H1 (cell line): ENCODE data around the gene OSBPL3. TPM values are rescaled to one million over a fixed set of nuclear protein-coding genes. Genes with fewer than 3 reads are reported as not detected.
A peak's percentile ranks its signal among the peaks of the same experiment; 100 is the strongest.

ENCODE experiments used
- CTCF ChIA-PET: fragments of 300-600 bp; sonication (Branson Sonifier 250); formaldehyde crosslinking; loops from one replicate; lab custom pipeline; 2021; ENCODE audit not compliant: partially characterized antibody; lab: Charles Lee
- POLR2A ChIA-PET: fragments of 300-600 bp; sonication (Branson Sonifier 250); formaldehyde crosslinking; loops from one replicate; lab custom pipeline; 2021; ENCODE audit warnings: inconsistent platforms; ENCODE audit not compliant: partially characterized antibody; lab: Charles Lee
- DNase-seq, 2 experiments: peaks; one replicate each; pipeline versions ENCODE4 v3.0.0 to v3.0.0-alpha.2; 2010 to 2022; ENCODE audit warnings: low spot score in 2 of 2, low read depth in 1 of 2, mixed read lengths in 1 of 2
- FAIRE-seq: peaks from 2 replicates; lab custom pipeline; 2011; peaks lifted over from hg19 to GRCh38; lab: Jason Lieb, UNC
- H2AFZ ChIP-seq: 2 replicates; pipeline ENCODE4 v1.8.1; 2012; ENCODE audit warnings: low read length, inconsistent platforms
- H2AK5ac ChIP-seq: 2 replicates; pipeline ENCODE4 v1.6.1; 2013; ENCODE audit warnings: low read depth, low read length
- H2BK120ac ChIP-seq: replicated peaks from 2 replicates; pipeline ENCODE3; 2013; ENCODE audit warnings: low read depth, low read length, inconsistent platforms
- H2BK12ac ChIP-seq: 2 replicates; pipeline ENCODE4 v1.6.1; 2013; ENCODE audit warnings: low read depth, low read length
- H2BK15ac ChIP-seq: 2 replicates; pipeline ENCODE4 v1.6.1; 2013; ENCODE audit warnings: low read length
- H2BK20ac ChIP-seq: 2 replicates; pipeline ENCODE4 v1.6.1; 2013; ENCODE audit warnings: low read length
- H2BK5ac ChIP-seq: 2 replicates; pipeline ENCODE4 v1.6.1; 2013; ENCODE audit warnings: low read depth, low read length
- H3K14ac ChIP-seq: 2 replicates; pipeline ENCODE4 v1.6.1; 2013; ENCODE audit warnings: inconsistent platforms; ENCODE audit not compliant: insufficient read length
- H3K18ac ChIP-seq: 2 replicates; pipeline ENCODE4 v1.6.1; 2013; ENCODE audit warnings: low read length; ENCODE audit errors: extremely low read depth
- H3K23ac ChIP-seq: 2 replicates; pipeline ENCODE4 v1.6.1; 2013; ENCODE audit warnings: inconsistent platforms; ENCODE audit not compliant: insufficient read length
- H3K23me2 ChIP-seq: 2 replicates; pipeline ENCODE4 v1.6.1; 2013; ENCODE audit warnings: low read depth, low read length
- H3K27ac ChIP-seq: 2 replicates; pipeline ENCODE4 v1.6.1; 2011; ENCODE audit warnings: low read depth, low read length, inconsistent platforms
- H3K27me3 ChIP-seq, 4 experiments: replicated peaks in 1 of 4; 1 replicate in 1 of 4; 2 replicates in 3 of 4; pipeline versions ENCODE4 v1.6.1 to v1.8.1; 2011 to 2013; ENCODE audit warnings: low read length in 3 of 4, mild to moderate bottlenecking in 3 of 4, inconsistent platforms in 2 of 4, mixed read lengths in 2 of 4, moderate library complexity in 1 of 4; ENCODE audit not compliant: control insufficient read depth in 3 of 4, insufficient read depth in 3 of 4; ENCODE audit errors: extremely low read depth in 1 of 4
- H3K36me3 ChIP-seq, 4 experiments: 2 replicates each; pipeline versions ENCODE4 v1.6.1 to v1.8.1; 2011 to 2013; ENCODE audit warnings: mild to moderate bottlenecking in 4 of 4, low read length in 3 of 4, moderate library complexity in 2 of 4, control low read depth in 1 of 4, inconsistent platforms in 1 of 4; ENCODE audit not compliant: insufficient read depth in 4 of 4, control insufficient read depth in 2 of 4
- H3K4ac ChIP-seq: replicated peaks from 2 replicates; pipeline ENCODE3; 2013; ENCODE audit warnings: low read length, low read depth, mixed read lengths, inconsistent platforms; ENCODE audit not compliant: insufficient read length
- H3K4me1 ChIP-seq, 4 experiments: replicated peaks in 1 of 4; 1 replicate in 1 of 4; 2 replicates in 3 of 4; pipeline versions ENCODE4 v1.6.1 to v1.8.1; 2011 to 2013; ENCODE audit warnings: low read length in 3 of 4, inconsistent platforms in 2 of 4, mixed read lengths in 1 of 4; ENCODE audit not compliant: insufficient read depth in 4 of 4, control insufficient read depth in 3 of 4
- H3K4me2 ChIP-seq, 2 experiments: 2 replicates each; pipeline versions ENCODE4 v1.6.1 to v1.8.1; 2011 to 2013; ENCODE audit warnings: low read depth in 2 of 2, low read length in 2 of 2, control low read depth in 1 of 2, inconsistent platforms in 1 of 2, mild to moderate bottlenecking in 1 of 2; ENCODE audit not compliant: insufficient read depth in 1 of 2
- H3K4me3 ChIP-seq, 4 experiments: fragments of 200-600, 300-600 bp in 1 of 4; sonication (generic), shearing (Covaris generic), sonication (Bioruptor Twin) in 1 of 4; 2 replicates each; pipeline versions ENCODE4 v1.5.1 to v1.8.1; 2011 to 2016; ENCODE audit warnings: low read length in 4 of 4, low read depth in 3 of 4, control low read depth in 2 of 4, inconsistent platforms in 2 of 4, mild to moderate bottlenecking in 2 of 4, mixed read lengths in 1 of 4, moderate library complexity in 1 of 4; ENCODE audit not compliant: insufficient read depth in 2 of 4; ENCODE audit errors: extremely low read depth in 1 of 4
- H3K56ac ChIP-seq: replicated peaks from 2 replicates; pipeline ENCODE3; 2013; ENCODE audit warnings: low read depth, mild to moderate bottlenecking, mixed read lengths, low read length, inconsistent platforms; ENCODE audit not compliant: insufficient read length
- H3K79me1 ChIP-seq: 2 replicates; pipeline ENCODE4 v1.6.1; 2013; ENCODE audit warnings: low read depth, low read length, control low read depth
- H3K79me2 ChIP-seq, 2 experiments: 2 replicates each; pipeline versions ENCODE4 v1.6.1 to v1.8.1; 2012 to 2013; ENCODE audit warnings: low read length in 2 of 2, mild to moderate bottlenecking in 2 of 2, inconsistent platforms in 1 of 2; ENCODE audit not compliant: insufficient read depth in 2 of 2, control insufficient read depth in 1 of 2
- H3K9ac ChIP-seq, 4 experiments: replicated peaks in 1 of 4; 1 replicate in 1 of 4; 2 replicates in 3 of 4; pipeline versions ENCODE4 v1.6.1 to v1.8.1; 2011 to 2013; ENCODE audit warnings: low read depth in 3 of 4, low read length in 3 of 4, control low read depth in 2 of 4, mild to moderate bottlenecking in 2 of 4, moderate library complexity in 2 of 4, inconsistent platforms in 1 of 4; ENCODE audit errors: extremely low read depth in 1 of 4
- H3K9me3 ChIP-seq, 2 experiments: 2 replicates each; pipeline versions ENCODE4 v1.6.1 to v1.8.1; 2012 to 2013; ENCODE audit warnings: mild to moderate bottlenecking in 2 of 2, moderate library complexity in 2 of 2, control low read depth in 1 of 2, inconsistent platforms in 1 of 2, low read depth in 1 of 2, low read length in 1 of 2, mixed read lengths in 1 of 2; ENCODE audit not compliant: insufficient read depth in 2 of 2
- H4K20me1 ChIP-seq, 2 experiments: replicated peaks in 1 of 2; 2 replicates each; pipeline versions ENCODE3 to v1.8.1; 2011 to 2013; ENCODE audit warnings: inconsistent platforms in 2 of 2, low read length in 2 of 2, mild to moderate bottlenecking in 1 of 2; ENCODE audit not compliant: insufficient read depth in 2 of 2, control insufficient read depth in 1 of 2
- H4K5ac ChIP-seq: 2 replicates; pipeline ENCODE4 v1.6.1; 2013; ENCODE audit warnings: low read length, low read depth, mixed read lengths, inconsistent platforms; ENCODE audit not compliant: insufficient read length
- H4K8ac ChIP-seq: 2 replicates; pipeline ENCODE4 v1.8.0; 2013; ENCODE audit warnings: mild to moderate bottlenecking, moderate library complexity, low read length, inconsistent platforms; ENCODE audit not compliant: insufficient read depth; ENCODE audit errors: extremely low read depth
- H4K91ac ChIP-seq: replicated peaks from 2 replicates; pipeline ENCODE3; 2013; ENCODE audit warnings: low read length, mixed read lengths, inconsistent platforms; ENCODE audit not compliant: insufficient read length
- WGBS, 2 experiments: shearing (Covaris generic) in 1 of 2; methylation state at CpG; one replicate each; pipeline versions ENCODE4 v1.1.6 to v1.1.7; 2013 to 2015; ENCODE audit warnings: low lambda C conversion rate in 2 of 2, mixed read lengths in 2 of 2, inconsistent platforms in 1 of 2, low coverage in 1 of 2, missing lambda C conversion rate in 1 of 2; ENCODE audit not compliant: insufficient replicate concordance in 2 of 2, insufficient coverage in 1 of 2, insufficient read length in 1 of 2; ENCODE audit errors: extremely low coverage in 1 of 2, missing lambda C conversion rate in 1 of 2; 5-methylcytosine and 5-hydroxymethylcytosine counted together
- polyA plus RNA-seq, 7 experiments: library from polyadenylated mRNA; depleted of rRNA in 3 of 7; stranded (reverse) in 5 of 7; unstranded in 2 of 7; fragments of >200 nt in 5 of 7; fragments of 200-250 nt in 2 of 7; gene quantifications; 1 replicate in 5 of 7; 2 replicates in 1 of 7; 4 replicates in 1 of 7; pipeline versions ENCODE4 v1.2.1 to v1.2.3, GENCODE V29; 2011 to 2013; ENCODE audit warnings: missing spikeins in 2 of 7, mixed read lengths in 2 of 7
- total RNA-seq: library from RNA; stranded (reverse); fragmentation: NEBNext Ultra II Directional; extraction: Animal tissue kit (Norgen Biotek cat#: 25700); gene quantifications from 2 replicates; pipeline ENCODE4 v1.2.1, GENCODE V29; 2021

The OSBPL3 gene
- total and polyA plus RNA-seq, 2 of the 8 experiments (the other 6 are each of a cell fraction or from before 2014, with no cell fraction given) = 2.8 to 13.9 TPM

- POLR2A ChIA-PET = interaction anchor here (1.3 to 1.6 kb wide), 3 partner anchors 10 to 156 kb away, joined by 4 read pairs; partner anchors contain the start of gene CYCS
- CTCF ChIA-PET = interaction anchor here (0.8 kb wide), 1 partner anchor 119 kb away, joined by 3 read pairs; no protein-coding TSS in a partner anchor
- H3K4ac ChIP-seq = no peak overlapping the region
Observed at GRCh38 chr7:24968165-24968564, 11.8 kb downstream of the OSBPL3 start.

More at GRCh38 chr7:24968165-24968564, 11.8 kb downstream of the OSBPL3 start:
- DNase-seq (no peak), FAIRE-seq (no peak)
- Histone ChIP-seq H4K20me1 (peaks cover 0 to 2% of the 10 kb centered on the region in 2 experiments), H4K8ac (peak overlapping the region; percentile 53; the same call in 1 of the 2 replicates), H3K27me3 (no peaks in the 10 kb centered on the region), H2BK15ac (no peak overlapping the region), H2BK5ac (no peak overlapping the region), H2AFZ (no peak overlapping the region), H3K18ac (no peak overlapping the region), H3K56ac (no peak overlapping the region), H3K27ac (no peak overlapping the region), H3K36me3 (no peaks in the 10 kb centered on the region), H3K9me3 (no peaks in the 10 kb centered on the region), H3K9ac (no peak overlapping the region), H3K4me3 (no peak overlapping the region), H2BK20ac (no peak overlapping the region), H3K79me1 (peaks cover 2% of the 10 kb centered on the region; the same call in 1 of the 2 replicates), H3K4me2 (no peak overlapping the region), H4K5ac (no peak overlapping the region), H2AK5ac (no peak overlapping the region), H3K79me2 (peaks cover 0 to 43% of the 10 kb centered on the region in 2 experiments; a peak in 1 of 4 replicates), H2BK12ac (no peak overlapping the region), H3K14ac (no peak overlapping the region), H4K91ac (no peak overlapping the region), H3K23me2 (no peaks in the 10 kb centered on the region; the same call in 1 of the 2 replicates), H3K4me1 (peaks cover 0 to 19% (median 5%) of the 10 kb centered on the region in 4 experiments; a peak in 4 of 7 replicates), H3K23ac (no peak overlapping the region), H2BK120ac (no peak overlapping the region)
- 77% methylated on average over 9 of the region's 9 CpGs; no CpG with 5 or more reads in 1 of the 2 experiments for whole genome bisulfite sequencing, 2 experiments
